ENCODE data around the gene CCDC12. TPM values are rescaled to one million over a fixed set of nuclear protein-coding genes. Genes with fewer than 3 reads are reported as not detected.
A peak's percentile ranks its signal among the peaks of the same experiment; 100 is the strongest.

The CCDC12 gene
- total and polyA plus RNA-seq, 12 donors, result 33.2 to 145 (median 70.0) TPM

DNA sequence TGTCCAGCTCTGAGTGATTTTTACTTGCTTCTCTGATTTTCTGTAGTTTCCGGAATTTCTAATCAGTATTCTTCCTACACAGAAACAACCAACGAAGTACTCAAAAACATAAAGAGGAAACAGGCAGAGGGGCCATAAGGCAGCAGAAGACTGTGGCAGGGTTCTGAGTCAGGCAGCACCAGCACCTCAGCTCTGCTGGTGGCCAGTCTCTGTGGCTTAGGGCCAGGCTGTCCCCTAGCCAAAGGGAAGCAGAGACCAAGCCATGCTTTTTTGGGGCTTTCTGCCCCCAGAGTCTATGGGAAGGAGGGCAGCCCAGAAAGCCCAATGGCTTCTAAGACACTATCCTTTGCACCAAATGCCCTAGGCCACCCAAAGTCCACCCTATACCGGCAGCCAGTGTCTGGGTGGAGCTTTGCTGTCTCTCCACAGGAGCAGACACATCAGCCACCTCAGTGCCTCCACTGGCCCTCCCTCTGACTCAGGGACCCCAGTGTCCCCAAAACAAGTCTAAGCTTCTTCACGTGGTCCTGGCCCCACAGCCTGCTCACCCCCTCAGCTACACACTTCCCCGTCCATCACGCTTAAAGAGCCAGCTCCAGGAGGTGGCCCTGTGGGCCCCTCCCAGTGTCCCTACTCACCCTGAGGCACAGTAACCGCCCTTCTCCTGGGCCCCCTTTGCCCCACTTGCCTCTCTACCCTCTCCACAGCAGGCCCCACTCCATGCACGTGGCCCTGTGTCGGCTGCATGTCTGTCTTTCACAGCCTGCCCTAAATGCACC, 46.2 kb downstream of the CCDC12 start:
- no peaks in the 10 kb centered on the region for H3K9me3 ChIP-seq (replicated peaks in 1 of 3)
- TF ChIP-seq, protein P1, sequence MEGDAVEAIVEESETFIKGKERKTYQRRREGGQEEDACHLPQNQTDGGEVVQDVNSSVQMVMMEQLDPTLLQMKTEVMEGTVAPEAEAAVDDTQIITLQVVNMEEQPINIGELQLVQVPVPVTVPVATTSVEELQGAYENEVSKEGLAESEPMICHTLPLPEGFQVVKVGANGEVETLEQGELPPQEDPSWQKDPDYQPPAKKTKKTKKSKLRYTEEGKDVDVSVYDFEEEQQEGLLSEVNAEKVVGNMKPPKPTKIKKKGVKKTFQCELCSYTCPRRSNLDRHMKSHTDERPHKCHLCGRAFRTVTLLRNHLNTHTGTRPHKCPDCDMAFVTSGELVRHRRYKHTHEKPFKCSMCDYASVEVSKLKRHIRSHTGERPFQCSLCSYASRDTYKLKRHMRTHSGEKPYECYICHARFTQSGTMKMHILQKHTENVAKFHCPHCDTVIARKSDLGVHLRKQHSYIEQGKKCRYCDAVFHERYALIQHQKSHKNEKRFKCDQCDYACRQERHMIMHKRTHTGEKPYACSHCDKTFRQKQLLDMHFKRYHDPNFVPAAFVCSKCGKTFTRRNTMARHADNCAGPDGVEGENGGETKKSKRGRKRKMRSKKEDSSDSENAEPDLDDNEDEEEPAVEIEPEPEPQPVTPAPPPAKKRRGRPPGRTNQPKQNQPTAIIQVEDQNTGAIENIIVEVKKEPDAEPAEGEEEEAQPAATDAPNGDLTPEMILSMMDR (IDR thresholded peaks at IDR 0.05), result no peak
- TF ChIP-seq POLR2A (IDR thresholded peaks at IDR 0.05), result no peak
- intact Hi-C loops (cut with DNase I), result no loop called here
- H3K27me3 ChIP-seq, result no peaks in the 10 kb centered on the region
- no peak overlapping the region for H3K4me3 ChIP-seq
- DNase-seq, result peak in 3 of 7 donors; percentile 39 to 51 (median 50)
- H3K27ac ChIP-seq, result peak overlapping the region; percentile 40 to 86 (median 78)
- peaks cover 71 to 96% of the 10 kb centered on the region in 2 donors for H3K4me1 ChIP-seq (replicated peaks in 1 of 2)
- H3K36me3 ChIP-seq (replicated peaks in 1 of 2), result peaks cover 0 to under 1% of the 10 kb centered on the region in 2 donors
- WGBS, 4 donors, result 74 to 85% (median 76%) methylated on average over 8 to 9 of the region's 9 CpGs

DNA sequence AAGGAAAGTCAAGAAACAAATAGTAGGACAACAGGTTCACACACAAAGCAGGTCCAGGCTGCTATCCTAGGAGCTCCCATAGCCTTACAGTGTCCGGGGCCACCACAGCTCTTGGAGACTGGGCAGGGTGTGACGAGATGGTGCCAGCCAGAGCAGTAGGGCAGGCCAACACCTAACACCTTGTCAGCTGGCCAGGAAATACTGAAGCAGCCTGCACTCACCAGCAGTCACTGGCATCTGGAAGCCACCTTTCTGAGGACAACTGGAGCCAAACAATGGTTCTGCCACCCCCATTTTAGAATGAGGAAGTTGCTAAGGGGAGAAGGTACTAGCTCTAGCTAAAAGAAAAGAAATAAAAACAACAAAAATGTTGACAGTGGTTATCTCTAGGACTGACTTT, 47.2 kb downstream of the CCDC12 start:
- WGBS, 4 donors, result 52 to 79% (median 76%) methylated on average over 2 of the region's 2 CpGs
- Histone ChIP-seq H3K4me1 (replicated peaks in 1 of 2) (peaks cover 68 to 93% of the 10 kb centered on the region in 2 donors), H3K27ac (peak overlapping the region in 3 of 5 donors; percentile 61 to 84 (median 78)), H3K36me3 (replicated peaks in 1 of 2) (peaks cover 0 to 11% of the 10 kb centered on the region in 2 donors), H3K9me3 (replicated peaks in 1 of 3) (no peaks in the 10 kb centered on the region), H3K4me3 (no peak overlapping the region), H3K27me3 (no peaks in the 10 kb centered on the region)
- intact Hi-C loops (cut with DNase I), result loop anchor here in 1 of 2 donors (5.0 kb wide), 1 partner anchor 43 kb away; no protein-coding TSS in a partner anchor
- TF ChIP-seq, protein P1 (IDR thresholded peaks at IDR 0.05), result no peak
- no peak for TF ChIP-seq POLR2A (IDR thresholded peaks at IDR 0.05)
- peak in 3 of 7 donors; percentile 48 to 61 (median 54) for DNase-seq

DNA sequence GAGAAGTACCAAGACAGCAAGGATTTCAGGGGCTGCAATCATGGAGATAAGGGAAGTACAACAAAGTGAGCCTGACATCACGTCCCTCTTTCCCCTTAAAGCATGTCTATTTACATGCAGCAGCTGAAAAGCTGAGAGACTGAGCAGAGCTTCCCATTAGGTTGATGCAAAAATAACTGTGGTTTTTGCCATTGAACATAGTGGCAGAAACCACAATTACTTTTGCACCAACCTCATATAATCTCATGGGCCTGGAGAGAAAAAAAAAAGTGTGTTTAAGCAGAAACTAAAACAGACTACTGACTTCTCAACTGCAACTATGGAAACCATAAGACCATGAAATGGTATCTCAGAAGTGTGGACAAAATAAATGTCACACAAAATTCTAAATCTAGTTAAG, 48.3 kb downstream of the CCDC12 start:
- Histone ChIP-seq H3K27me3 (no peaks in the 10 kb centered on the region), H3K4me3 (no peak overlapping the region), H3K9me3 (replicated peaks in 1 of 3) (no peaks in the 10 kb centered on the region), H3K27ac (peak overlapping the region in 1 of 5 donors; percentile 88), H3K4me1 (replicated peaks in 1 of 2) (peaks cover 63 to 93% of the 10 kb centered on the region in 2 donors), H3K36me3 (replicated peaks in 1 of 2) (peaks cover 0 to 21% of the 10 kb centered on the region in 2 donors)
- DNase-seq, result peak in 1 of 7 donors; percentile 1
- no peak for TF ChIP-seq POLR2A (IDR thresholded peaks at IDR 0.05)
- TF ChIP-seq, protein P1 (IDR thresholded peaks at IDR 0.05), result no peak
- WGBS, 4 donors, result 79 to 91% (median 82%) methylated on average over 1 of the region's 1 CpG
- intact Hi-C loops (cut with DNase I), result loop anchor here in 1 of 2 donors (5.0 kb wide), 1 partner anchor 44 kb away; no protein-coding TSS in a partner anchor

DNA sequence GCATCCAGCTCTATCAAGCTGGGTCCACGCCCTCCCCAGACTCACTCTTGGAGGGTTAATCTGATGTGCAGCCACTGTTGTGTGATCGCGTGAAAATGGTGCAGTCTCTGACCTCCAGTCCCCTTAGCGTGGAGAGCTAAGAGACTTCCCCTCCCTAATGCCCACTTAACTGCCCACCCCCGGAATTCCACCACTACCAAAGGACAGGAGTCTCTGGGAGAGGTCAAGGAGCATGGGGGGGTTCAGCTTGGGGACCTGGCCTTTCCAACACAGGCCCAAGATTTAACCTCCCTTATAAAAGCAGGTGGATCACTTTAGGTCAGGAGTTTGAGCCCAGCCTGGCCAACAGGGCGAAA, 48.8 kb downstream of the CCDC12 start:
- Histone ChIP-seq H3K36me3 (replicated peaks in 1 of 2) (peaks cover 0 to 27% of the 10 kb centered on the region in 2 donors), H3K27me3 (no peaks in the 10 kb centered on the region), H3K4me3 (no peak overlapping the region), H3K4me1 (replicated peaks in 1 of 2) (peaks cover 58 to 87% of the 10 kb centered on the region in 2 donors), H3K9me3 (replicated peaks in 1 of 3) (no peaks in the 10 kb centered on the region), H3K27ac (peak overlapping the region in 3 of 5 donors; percentile 51 to 88 (median 81))
- TF ChIP-seq, protein P1 (IDR thresholded peaks at IDR 0.05), result no peak
- TF ChIP-seq POLR2A (IDR thresholded peaks at IDR 0.05), result no peak
- intact Hi-C loops (cut with DNase I), result loop anchor here in 1 of 2 donors (5.0 kb wide), 1 partner anchor 45 kb away; no protein-coding TSS in a partner anchor
- DNase-seq, result peak in 1 of 7 donors; percentile 6
- WGBS, 4 donors, result 91 to 100% (median 93%) methylated on average over 6 of the region's 6 CpGs

Measured in adrenal gland (tissue), 12 donors.